ENCODE results near the gene DCAF11. TPM values are rescaled to one million over a fixed set of nuclear protein-coding genes. Genes with fewer than 3 reads are reported as not detected.
A peak's percentile ranks its signal among the peaks of the same experiment; 100 is the strongest.

The DCAF11 gene
- total and polyA plus RNA-seq, 2 of the 13 experiments (the other 11 are each of a cell fraction or from before 2014, with no cell fraction given): 150 to 257 TPM

DNA sequence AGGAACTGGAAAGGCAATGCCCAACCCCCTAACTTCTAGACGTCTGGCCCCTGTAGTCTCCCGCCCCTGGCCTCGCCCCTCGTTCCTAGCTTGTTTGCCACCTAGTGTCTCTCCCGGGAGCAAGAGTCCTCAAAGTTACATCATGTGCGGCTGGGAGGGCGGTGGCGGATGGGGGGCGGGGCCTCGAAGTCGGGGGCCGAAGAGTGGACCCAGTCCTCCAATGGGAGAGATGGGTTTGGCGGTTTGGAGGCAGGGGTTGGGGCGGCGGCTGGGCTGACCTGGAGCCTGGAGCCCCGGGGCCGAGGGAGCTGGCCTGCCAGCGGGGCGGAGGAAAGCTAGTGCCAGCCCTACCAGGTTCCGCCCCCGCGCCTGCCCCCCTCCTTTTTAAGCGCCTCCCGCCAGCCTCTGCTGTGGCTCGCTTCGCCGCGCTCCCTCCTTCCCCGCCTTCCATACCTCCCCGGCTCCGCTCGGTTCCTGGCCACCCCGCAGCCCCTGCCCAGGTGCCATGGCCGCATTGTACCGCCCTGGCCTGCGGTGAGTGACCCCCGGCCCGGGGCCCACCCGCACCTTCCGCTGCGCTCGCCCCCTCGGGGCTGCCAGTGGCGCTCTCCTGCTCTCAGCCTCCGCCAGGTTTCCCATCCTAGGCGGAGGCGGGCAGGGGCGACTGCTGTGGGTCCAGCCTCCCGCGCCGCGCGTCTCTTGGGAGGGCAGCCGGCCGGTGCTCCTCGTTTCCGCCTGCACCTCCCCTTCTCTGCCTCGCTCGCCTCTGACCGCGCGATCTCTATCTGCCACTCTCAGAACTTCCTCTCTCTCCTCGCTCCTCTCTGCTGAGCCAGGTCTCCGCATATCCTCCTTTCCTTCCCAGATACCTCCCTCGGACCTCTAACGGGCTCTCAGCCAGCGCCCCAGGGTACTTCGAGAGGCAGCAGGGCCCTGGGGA lies 20.4 kb upstream of the DCAF11 start, which contains the start of gene PCK2 (continued):
- TF ChIP-seq SCMH1 (CRISPR knock-in tag; IDR thresholded peaks at IDR 0.05; ENCODE audit: borderline replicate concordance): no peak
- TF ChIP-seq IRX3 (CRISPR knock-in tag; IDR thresholded peaks at IDR 0.05; ENCODE audit: borderline replicate concordance, low read depth): peak; percentile 97
- TF ChIP-seq ZNF543 (CRISPR knock-in tag; IDR thresholded peaks at IDR 0.05): peak; percentile 100
- peak; percentile 91 for TF ChIP-seq GABPB1 (CRISPR knock-in tag; IDR thresholded peaks at IDR 0.05)
- TF ChIP-seq IKZF1 (IDR thresholded peaks at IDR 0.05): no peak
- TF ChIP-seq ZNF234 (CRISPR knock-in tag; conservative IDR thresholded peaks at IDR 0.05): no peak
- TF ChIP-seq ZBTB21 (CRISPR knock-in tag; IDR thresholded peaks at IDR 0.05): no peak; the same call in 1 of the 2 replicates
- TF ChIP-seq ZNF33A (CRISPR knock-in tag; IDR thresholded peaks at IDR 0.05; ENCODE audit: borderline replicate concordance): no peak
- peak; percentile 98 for TF ChIP-seq BORCS8-MEF2B (CRISPR knock-in tag; IDR thresholded peaks at IDR 0.05)
- TF ChIP-seq GATAD2A (CRISPR knock-in tag; IDR thresholded peaks at IDR 0.05): peak; percentile 97
- no peak; the same call in 1 of the 2 replicates for TF ChIP-seq STAG1 (CRISPR knock-in tag; IDR thresholded peaks at IDR 0.05)
- TF ChIP-seq RBFOX2 (IDR thresholded peaks at IDR 0.05; ENCODE audit: low read depth, low read length): peak; percentile 100
- TF ChIP-seq PRDM4 (CRISPR knock-in tag; IDR thresholded peaks at IDR 0.05; ENCODE audit: borderline replicate concordance): peak; percentile 81; the same call in 1 of the 2 replicates
- TF ChIP-seq GTF3A (CRISPR knock-in tag; conservative IDR thresholded peaks at IDR 0.05): no peak
- TF ChIP-seq ZNF281 (CRISPR knock-in tag; IDR thresholded peaks at IDR 0.05; ENCODE audit: borderline replicate concordance): peak; percentile 91
- TF ChIP-seq RBAK (CRISPR knock-in tag; IDR thresholded peaks at IDR 0.05): 0 out of 2 replicates have a peak, but pooled peaks have one; percentile 16
- TF ChIP-seq SRSF1 (optimal IDR thresholded peaks at IDR 0.05; ENCODE audit: low read depth, low read length): peak; percentile 89
- no peak; the same call in 1 of the 2 replicates for TF ChIP-seq DNMT3B (CRISPR knock-in tag; conservative IDR thresholded peaks at IDR 0.05)
- TF ChIP-seq, protein P1, sequence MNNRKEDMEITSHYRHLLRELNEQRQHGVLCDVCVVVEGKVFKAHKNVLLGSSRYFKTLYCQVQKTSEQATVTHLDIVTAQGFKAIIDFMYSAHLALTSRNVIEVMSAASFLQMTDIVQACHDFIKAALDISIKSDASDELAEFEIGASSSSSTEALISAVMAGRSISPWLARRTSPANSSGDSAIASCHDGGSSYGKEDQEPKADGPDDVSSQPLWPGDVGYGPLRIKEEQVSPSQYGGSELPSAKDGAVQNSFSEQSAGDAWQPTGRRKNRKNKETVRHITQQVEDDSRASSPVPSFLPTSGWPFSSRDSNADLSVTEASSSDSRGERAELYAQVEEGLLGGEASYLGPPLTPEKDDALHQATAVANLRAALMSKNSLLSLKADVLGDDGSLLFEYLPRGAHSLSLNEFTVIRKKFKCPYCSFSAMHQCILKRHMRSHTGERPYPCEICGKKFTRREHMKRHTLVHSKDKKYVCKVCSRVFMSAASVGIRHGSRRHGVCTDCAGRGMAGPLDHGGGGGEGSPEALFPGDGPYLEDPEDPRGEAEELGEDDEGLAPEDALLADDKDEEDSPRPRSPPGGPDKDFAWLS (CRISPR knock-in tag; IDR thresholded peaks at IDR 0.05; ENCODE audit: borderline replicate concordance): no peak
- TF ChIP-seq, protein P2, sequence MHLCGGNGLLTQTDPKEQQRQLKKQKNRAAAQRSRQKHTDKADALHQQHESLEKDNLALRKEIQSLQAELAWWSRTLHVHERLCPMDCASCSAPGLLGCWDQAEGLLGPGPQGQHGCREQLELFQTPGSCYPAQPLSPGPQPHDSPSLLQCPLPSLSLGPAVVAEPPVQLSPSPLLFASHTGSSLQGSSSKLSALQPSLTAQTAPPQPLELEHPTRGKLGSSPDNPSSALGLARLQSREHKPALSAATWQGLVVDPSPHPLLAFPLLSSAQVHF (CRISPR knock-in tag; IDR thresholded peaks at IDR 0.05): no peak
- TF ChIP-seq ZSCAN29 (CRISPR knock-in tag; conservative IDR thresholded peaks at IDR 0.05): no peak; the same call in 1 of the 2 replicates
- peak; percentile 86 for TF ChIP-seq IKZF4 (CRISPR knock-in tag; IDR thresholded peaks at IDR 0.05; ENCODE audit: borderline replicate concordance, low read depth, not compliant biosample characterization)
